Gastroesophageal sphincter (tissue), 4 donors: ENCODE results near the gene APMAP. TPM values are rescaled to one million over a fixed set of nuclear protein-coding genes. Genes with fewer than 3 reads are reported as not detected.
A peak's percentile ranks its signal among the peaks of the same experiment; 100 is the strongest.

Source experiments
- ATAC-seq: fragments of 150-250 bp; one replicate; pipeline ENCODE4 v1.9.1; 2016; ENCODE audit warnings: mild to moderate bottlenecking, moderate library complexity
- H3K27ac ChIP-seq, 4 donors: fragments of 200-600 bp; sonication (generic) in 3 of 4; 1 replicate in 3 of 4; 2 replicates in 1 of 4; pipeline ENCODE4 v1.5.1; 2016 to 2019
- H3K27me3 ChIP-seq: fragments of 200-600 bp; sonication (generic); one replicate; pipeline ENCODE4 v1.5.1; 2019
- H3K36me3 ChIP-seq, 2 donors: fragments of 200-600 bp; sonication (generic); one replicate each; pipeline ENCODE4 v1.5.1; 2019; ENCODE audit warnings: control low read depth in 1 of 2
- H3K4me1 ChIP-seq, 3 donors: fragments of 200-600 bp; sonication (generic); 1 replicate in 2 of 3; 2 replicates in 1 of 3; pipeline ENCODE4 v1.5.1; 2016 to 2019; ENCODE audit warnings: control low read depth in 2 of 3
- H3K4me3 ChIP-seq, 2 donors: fragments of 200-600 bp; sonication (generic); one replicate each; pipeline ENCODE4 v1.5.1; 2019; ENCODE audit warnings: mild to moderate bottlenecking in 1 of 2, moderate library complexity in 1 of 2
- H3K9me3 ChIP-seq, 3 donors: fragments of 200-600 bp; sonication (generic); one replicate each; pipeline ENCODE4 v1.5.1; 2017 to 2019; ENCODE audit warnings: control low read depth in 2 of 3
- CTCF ChIP-seq, 4 experiments: fragments of 200-600 bp in 2 of 4; fragments of 450-650 bp in 2 of 4; sonication (generic) in 1 of 4; IDR thresholded peaks; one replicate each; pipeline ENCODE4 v1.5.1; 2017 to 2019; ENCODE audit warnings: antibody characterized with exemption in 4 of 4, mild to moderate bottlenecking in 2 of 4, moderate library complexity in 2 of 4
- EP300 ChIP-seq: sonication (generic); formaldehyde crosslinking; IDR thresholded peaks from one replicate; pipeline ENCODE4 v1.6.1; 2017; ENCODE audit warnings: antibody characterized with exemption, mild to moderate bottlenecking
- POLR2A ChIP-seq, 2 donors: fragments of 450-650 bp; IDR thresholded peaks; one replicate each; pipeline ENCODE4 v1.6.1; 2017; ENCODE audit warnings: antibody characterized with exemption in 2 of 2, mild to moderate bottlenecking in 2 of 2, moderate library complexity in 1 of 2
- POLR2AphosphoS5 ChIP-seq: sonication (generic); formaldehyde crosslinking; IDR thresholded peaks from one replicate; pipeline ENCODE4 v1.6.1; 2017; ENCODE audit warnings: antibody characterized with exemption
- WGBS, 2 donors: methylation state at CpG; one replicate each; pipeline ENCODE4 v1.1.5; 2018; ENCODE audit warnings: low coverage in 1 of 2; 5-methylcytosine and 5-hydroxymethylcytosine counted together
- total RNA-seq, 4 donors: library from RNA; depleted of rRNA; stranded (reverse); fragments of >200 nt; gene quantifications; one replicate each; pipeline ENCODE4 v1.1.0, GENCODE V29; 2016

APMAP gene
- total RNA-seq, 4 donors from 2014 or later, result 24.3 to 46.8 (median 35.9) TPM

GRCh38 chr20:24991897-24992486, 559 bp downstream of the APMAP start:
- H3K9me3 ChIP-seq, result no peaks in the 10 kb centered on the region
- peak overlapping the region; percentile 63 to 90 for H3K4me3 ChIP-seq
- TF ChIP-seq POLR2AphosphoS5 (no peak), CTCF (IDR thresholded peaks at IDR 0.05) (no peak), EP300 (no peak), POLR2A (IDR thresholded peaks at IDR 0.05) (no peak)
- WGBS, 2 donors, result 0 to 4% methylated on average over 10 to 17 of the region's 36 CpGs
- H3K27ac ChIP-seq, result peak overlapping the region; percentile 95 to 96 (median 95)
- H3K36me3 ChIP-seq, result no peaks in the 10 kb centered on the region
- H3K27me3 ChIP-seq, result no peaks in the 10 kb centered on the region
- H3K4me1 ChIP-seq, result peaks cover 0 to 72% (median 22%) of the 10 kb centered on the region in 3 donors
- ATAC-seq, result peak; percentile 21

GRCh38 chr20:24990810-24991252, 1.7 kb downstream of the APMAP start:
- WGBS, 2 donors, result 96 to 100% methylated on average over 2 of the region's 2 CpGs
- H3K4me1 ChIP-seq, result peaks cover 0 to 68% (median 22%) of the 10 kb centered on the region in 3 donors
- no peaks in the 10 kb centered on the region for H3K9me3 ChIP-seq
- no peak overlapping the region for H3K27ac ChIP-seq
- H3K27me3 ChIP-seq, result no peaks in the 10 kb centered on the region
- no peak for ATAC-seq
- H3K4me3 ChIP-seq, result no peak overlapping the region
- no peaks in the 10 kb centered on the region for H3K36me3 ChIP-seq
- TF ChIP-seq EP300 (no peak), POLR2AphosphoS5 (no peak), CTCF (IDR thresholded peaks at IDR 0.05) (no peak), POLR2A (IDR thresholded peaks at IDR 0.05) (no peak)

- no peak overlapping the region for H3K27ac ChIP-seq
- no peaks in the 10 kb centered on the region for H3K36me3 ChIP-seq
- no peaks in the 10 kb centered on the region for H3K9me3 ChIP-seq
- TF ChIP-seq POLR2A (IDR thresholded peaks at IDR 0.05), result no peak
- no peak for TF ChIP-seq EP300
- no peak for TF ChIP-seq CTCF (IDR thresholded peaks at IDR 0.05)
- TF ChIP-seq POLR2AphosphoS5, result no peak
- 100% methylated on average over 1 of the region's 3 CpGs; no CpG with 5 or more reads in 1 of the 2 donors for whole genome bisulfite sequencing, 2 donors
- no peak overlapping the region for H3K4me3 ChIP-seq
- no peak for ATAC-seq
- peaks cover 0 to 62% (median 11%) of the 10 kb centered on the region in 3 donors for H3K4me1 ChIP-seq
- no peaks in the 10 kb centered on the region for H3K27me3 ChIP-seq
Observed at GRCh38 chr20:24989162-24989561, 3.4 kb downstream of the APMAP start.

- WGBS, 2 donors, result 75 to 81% methylated on average over 5 to 7 of the region's 7 CpGs
- Histone ChIP-seq H3K4me1 (peaks cover 0 to 52% (median 7%) of the 10 kb centered on the region in 3 donors), H3K4me3 (no peak overlapping the region), H3K27ac (no peak overlapping the region), H3K9me3 (no peaks in the 10 kb centered on the region), H3K36me3 (peaks cover 0 to 7% of the 10 kb centered on the region in 2 donors), H3K27me3 (no peaks in the 10 kb centered on the region)
- ATAC-seq, result no peak
- TF ChIP-seq POLR2A (IDR thresholded peaks at IDR 0.05) (no peak), CTCF (IDR thresholded peaks at IDR 0.05) (no peak), POLR2AphosphoS5 (no peak), EP300 (no peak)
Observed at GRCh38 chr20:24987873-24988835, 4.4 kb downstream of the APMAP start.
